Measurements from ENCODE around the gene ADIPOR2.
"Not testable (repeated sequence)": the region's sequence is repeated elsewhere in the genome, so short reads cannot be mapped to it uniquely, and the experiment has no call there.

ADIPOR2 gene

GRCh38 chr12:1811948-1812291, 121.0 kb downstream of the ADIPOR2 start:
- DNase-seq (ENCODE audit: low read depth), result no peak
- no peak overlapping the region for H3K4me3 ChIP-seq (replicated peaks; ENCODE audit: low read depth, low read length)
- no peak for TF ChIP-seq CTCF (IDR thresholded peaks at IDR 0.05; ENCODE audit: low read length, missing control alignments)

GRCh38 chr12:1812650-1813302, 121.9 kb downstream of the ADIPOR2 start:
- DNase-seq (ENCODE audit: low read depth), result peak; percentile 76
- no peak overlapping the region for H3K4me3 ChIP-seq (replicated peaks; ENCODE audit: low read depth, low read length)
- TF ChIP-seq CTCF (IDR thresholded peaks at IDR 0.05; ENCODE audit: low read length, missing control alignments), result no peak

GRCh38 chr12:1814266-1814665, 123.4 kb downstream of the ADIPOR2 start:
- no peak for TF ChIP-seq CTCF (IDR thresholded peaks at IDR 0.05; ENCODE audit: low read length, missing control alignments)
- DNase-seq (ENCODE audit: low read depth), result no peak
- H3K4me3 ChIP-seq (replicated peaks; ENCODE audit: low read depth, low read length), result no peak overlapping the region

- DNase-seq (ENCODE audit: low read depth), result no peak
- no peak for TF ChIP-seq CTCF (IDR thresholded peaks at IDR 0.05; ENCODE audit: low read length, missing control alignments)
- H3K4me3 ChIP-seq (replicated peaks; ENCODE audit: low read depth, low read length), result no peak overlapping the region
Observed at GRCh38 chr12:1815108-1815507, 124.2 kb downstream of the ADIPOR2 start.

GRCh38 chr12:1815814-1816729, 125.2 kb downstream of the ADIPOR2 start:
- DNase-seq (ENCODE audit: low read depth), result no peak
- H3K4me3 ChIP-seq (replicated peaks; ENCODE audit: low read depth, low read length), result no peak overlapping the region
- TF ChIP-seq CTCF (IDR thresholded peaks at IDR 0.05; ENCODE audit: low read length, missing control alignments), result no peak

GRCh38 chr12:1816730-1817348, 126.0 kb downstream of the ADIPOR2 start:
- no peak for DNase-seq (ENCODE audit: low read depth)
- H3K4me3 ChIP-seq (replicated peaks; ENCODE audit: low read depth, low read length), result no peak overlapping the region
- no peak for TF ChIP-seq CTCF (IDR thresholded peaks at IDR 0.05; ENCODE audit: low read length, missing control alignments)

- not testable (repeated sequence) for DNase-seq (ENCODE audit: low read depth); H3K4me3 ChIP-seq (replicated peaks; ENCODE audit: low read depth, low read length)
Observed at GRCh38 chr12:1817928-1818327, 127.1 kb downstream of the ADIPOR2 start.
